ENCODE measurements around the gene OR6X1. TPM values are rescaled to one million over a fixed set of nuclear protein-coding genes. Genes with fewer than 3 reads are reported as not detected.

The OR6X1 gene
- total RNA-seq, 1 experiment from 2014 or later, result not detected

Other genes starting within 250 kb of the OR6X1 start
- gene SCN3B, start 99.9 kb downstream of the OR6X1 start, total RNA-seq (2014; rRNA removed), result not detected in 2 replicates
- gene ZNF202, start 12.9 kb downstream of the OR6X1 start, total RNA-seq (2014; rRNA removed), result 7.8 and 9.4 TPM in 2 replicates
- gene OR6M1, start 51.8 kb upstream of the OR6X1 start, total RNA-seq (2014; rRNA removed), result not detected in 2 replicates
- gene TMEM225, start 131.2 kb upstream of the OR6X1 start, total RNA-seq (2014; rRNA removed), result not detected in 2 replicates
- not detected in 2 replicates for gene OR8D4, start 147.6 kb upstream of the OR6X1 start, total RNA-seq (2014; rRNA removed)
- not detected in 2 replicates for gene OR4D5, start 185.1 kb upstream of the OR6X1 start, total RNA-seq (2014; rRNA removed)
- not detected in 2 replicates for gene OR6T1, start 189.3 kb upstream of the OR6X1 start, total RNA-seq (2014; rRNA removed)
- not detected in 2 replicates for gene OR10S1, start 223.3 kb upstream of the OR6X1 start, total RNA-seq (2014; rRNA removed)
- not detected in 2 replicates for gene OR10G6, start 240.6 kb upstream of the OR6X1 start, total RNA-seq (2014; rRNA removed)

Data from LHCN-M2 (cell line).